CD14-positive monocyte (primary cell): Measurements from ENCODE around the gene PDF. TPM values are rescaled to one million over a fixed set of nuclear protein-coding genes. Genes with fewer than 3 reads are reported as not detected.

Experiments
- DNase-seq, 3 donors: peaks; one replicate each; pipeline ENCODE4 v3.0.0-alpha.2; 2011 to 2022
- H2AFZ ChIP-seq: 2 replicates; pipeline ENCODE4 v1.6.0; 2012; ENCODE audit warnings: mild to moderate bottlenecking, low read depth, low read length, inconsistent platforms; ENCODE audit not compliant: insufficient read depth, poor library complexity, severe bottlenecking
- H3K27ac ChIP-seq, 2 donors: 1 replicate in 1 of 2; 2 replicates in 1 of 2; pipeline ENCODE4 v1.5.1; 2012 to 2013; ENCODE audit warnings: low read length in 2 of 2, control low read depth in 1 of 2, inconsistent platforms in 1 of 2, low read depth in 1 of 2, mild to moderate bottlenecking in 1 of 2
- H3K27me3 ChIP-seq, 2 donors: one replicate each; pipeline versions ENCODE4 v1.6.0 to v1.6.1; 2011 to 2013; ENCODE audit warnings: low read length in 2 of 2; ENCODE audit not compliant: control insufficient read depth in 2 of 2, insufficient read depth in 2 of 2
- H3K36me3 ChIP-seq, 2 donors: replicated peaks in 1 of 2; 1 replicate in 1 of 2; 2 replicates in 1 of 2; pipeline versions ENCODE4 v1.5.1 to v1.6.1; 2012 to 2013; ENCODE audit warnings: low read length in 2 of 2, control low read depth in 1 of 2, inconsistent platforms in 1 of 2, mild to moderate bottlenecking in 1 of 2; ENCODE audit not compliant: insufficient read depth in 2 of 2, control insufficient read depth in 1 of 2
- H3K4me1 ChIP-seq, 2 donors: 1 replicate in 1 of 2; 2 replicates in 1 of 2; pipeline versions ENCODE4 v1.5.1 to v1.6.1; 2012 to 2013; ENCODE audit warnings: low read length in 2 of 2, control low read depth in 1 of 2, inconsistent platforms in 1 of 2, mild to moderate bottlenecking in 1 of 2, moderate library complexity in 1 of 2; ENCODE audit not compliant: insufficient read depth in 2 of 2, control insufficient read depth in 1 of 2
- H3K4me2 ChIP-seq: replicated peaks from 2 replicates; pipeline ENCODE3; 2012; ENCODE audit warnings: low read length, moderate library complexity, mild to moderate bottlenecking; ENCODE audit not compliant: poor library complexity, severe bottlenecking; ENCODE audit errors: extremely low read depth
- H3K4me3 ChIP-seq, 3 experiments: fragments of 200-600 bp in 1 of 3; sonication (generic) in 1 of 3; replicated peaks in 1 of 3; 1 replicate in 2 of 3; 2 replicates in 1 of 3; pipeline ENCODE4 v1.5.1; 2011 to 2013; ENCODE audit warnings: low read length in 3 of 3, mild to moderate bottlenecking in 3 of 3, control low read depth in 2 of 3, low read depth in 2 of 3, inconsistent platforms in 1 of 3, moderate library complexity in 1 of 3
- H3K79me2 ChIP-seq: 2 replicates; pipeline ENCODE4 v1.6.0; 2012; ENCODE audit warnings: mild to moderate bottlenecking, control low read depth, inconsistent platforms, low read length, moderate library complexity; ENCODE audit not compliant: insufficient read depth
- H3K9ac ChIP-seq: 2 replicates; pipeline ENCODE4 v1.6.0; 2017; ENCODE audit warnings: low read length, mild to moderate bottlenecking; ENCODE audit not compliant: insufficient read depth, poor library complexity, severe bottlenecking
- H3K9me3 ChIP-seq, 2 donors: replicated peaks in 1 of 2; 1 replicate in 1 of 2; 2 replicates in 1 of 2; pipeline versions ENCODE4 v1.5.1 to v1.6.1; 2012 to 2013; ENCODE audit warnings: low read length in 2 of 2, control low read depth in 1 of 2; ENCODE audit not compliant: control insufficient read depth in 1 of 2, insufficient read depth in 1 of 2
- H4K20me1 ChIP-seq: 2 replicates; pipeline ENCODE4 v1.6.0; 2012; ENCODE audit warnings: mild to moderate bottlenecking, low read length, control low read depth, moderate library complexity; ENCODE audit not compliant: insufficient read depth
- H3K27ac Mint-ChIP-seq, 7 donors: one replicate each; pipeline ENCODE4 v1.8.0; 2020; ENCODE audit warnings: mild to moderate bottlenecking in 7 of 7, mixed read lengths in 7 of 7, moderate library complexity in 6 of 7, inconsistent platforms in 2 of 7
- H3K27me3 Mint-ChIP-seq, 3 donors: one replicate each; pipeline ENCODE4 v1.8.0; 2021 to 2022; ENCODE audit warnings: low read depth in 3 of 3, mild to moderate bottlenecking in 3 of 3, mixed read lengths in 3 of 3, moderate library complexity in 3 of 3, inconsistent platforms in 1 of 3
- H3K36me3 Mint-ChIP-seq, 2 donors: one replicate each; pipeline ENCODE4 v1.8.0; 2020; ENCODE audit warnings: mixed read lengths in 2 of 2, inconsistent platforms in 1 of 2, mild to moderate bottlenecking in 1 of 2
- H3K4me1 Mint-ChIP-seq: one replicate; pipeline ENCODE4 v1.8.0; 2020; ENCODE audit warnings: mild to moderate bottlenecking, mixed read lengths
- H3K4me3 Mint-ChIP-seq, 2 donors: one replicate each; pipeline ENCODE4 v1.8.0; 2020; ENCODE audit warnings: mild to moderate bottlenecking in 2 of 2, mixed read lengths in 2 of 2, moderate library complexity in 1 of 2
- H3K9me3 Mint-ChIP-seq, 7 donors: one replicate each; pipeline ENCODE4 v1.8.0; 2020 to 2022; ENCODE audit warnings: mixed read lengths in 7 of 7, mild to moderate bottlenecking in 6 of 7, moderate library complexity in 6 of 7, inconsistent platforms in 2 of 7
- WGBS: methylation state at CpG from one replicate; pipeline ENCODE4 v1.1.5; 2013; ENCODE audit warnings: missing lambda C conversion rate; ENCODE audit not compliant: insufficient coverage; 5-methylcytosine and 5-hydroxymethylcytosine counted together
- intact Hi-C, 2 donors: fragments of 100-400 bp; cut with micrococcal nuclease; formaldehyde crosslinking; loops; one replicate each; pipeline versions ENCODE4 v1.15.0 to v1.15.1; 2023
- polyA plus RNA-seq, 3 donors: library from polyadenylated mRNA; depleted of rRNA in 1 of 3; unstranded in 2 of 3; stranded (reverse) in 1 of 3; fragments of 300-500 nt in 2 of 3; fragments of >200 nt in 1 of 3; fragmentation: Illumina TruSeq in 2 of 3; gene quantifications; 1 replicate in 2 of 3; 2 replicates in 1 of 3; pipeline ENCODE4 v1.2.3, GENCODE V29; 2012 to 2021
- TF ChIP-seq, protein P1 (sequence below): fragments of 200-600 bp; IDR thresholded peaks from one replicate; pipeline ENCODE4 v1.8.0; 2022; ENCODE audit warnings: antibody characterized with exemption, mild to moderate bottlenecking

Gene PDF
- polyA plus RNA-seq, 3 donors, result 2.3 to 7.2 (median 4.2) TPM

DNA sequence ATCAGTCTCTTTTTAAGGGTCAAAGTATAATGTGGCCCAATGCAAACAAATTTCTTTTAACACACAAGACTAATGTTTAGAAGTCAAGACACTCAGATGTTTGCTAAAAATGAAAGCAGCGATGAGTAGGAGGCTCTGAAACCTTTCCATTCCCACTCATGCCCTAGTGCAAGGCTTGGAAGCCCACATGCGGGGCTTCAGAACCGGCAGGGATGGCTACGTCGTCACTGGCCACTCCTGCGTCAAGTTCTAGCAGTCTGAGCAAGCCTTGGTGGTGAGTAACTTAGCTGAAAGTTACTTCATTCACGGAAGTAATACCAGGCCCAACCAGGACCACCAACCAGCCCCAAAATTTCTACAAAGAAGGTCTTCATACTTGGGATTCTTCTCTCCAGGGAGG is 36.0 kb upstream of the PDF start:
- H3K27me3 ChIP-seq, result no peaks in the 10 kb centered on the region
- peaks cover 20% of the 10 kb centered on the region for H4K20me1 ChIP-seq
- Mint-ChIP-seq H3K36me3 (peaks cover 75 to 88% of the 10 kb centered on the region in 2 donors), H3K9me3 (peaks cover 0 to 2% (median 0%) of the 10 kb centered on the region in 7 donors), H3K4me1 (no peaks in the 10 kb centered on the region), H3K27ac (no peak overlapping the region), H3K4me3 (no peak overlapping the region), H3K27me3 (peaks cover 0 to 1% (median 0%) of the 10 kb centered on the region in 3 donors)
- H3K9ac ChIP-seq, result no peak overlapping the region
- 100% methylated on average over 1 of the region's 7 CpGs for WGBS
- no peak for DNase-seq
- peaks cover 75 to 97% of the 10 kb centered on the region in 2 donors for H3K36me3 ChIP-seq
- H3K4me2 ChIP-seq, result no peak overlapping the region
- no peak overlapping the region for H2AFZ ChIP-seq
- H3K4me1 ChIP-seq, result no peaks in the 10 kb centered on the region
- H3K27ac ChIP-seq, result no peak overlapping the region
- H3K4me3 ChIP-seq, result no peak overlapping the region
- TF ChIP-seq, protein P1, sequence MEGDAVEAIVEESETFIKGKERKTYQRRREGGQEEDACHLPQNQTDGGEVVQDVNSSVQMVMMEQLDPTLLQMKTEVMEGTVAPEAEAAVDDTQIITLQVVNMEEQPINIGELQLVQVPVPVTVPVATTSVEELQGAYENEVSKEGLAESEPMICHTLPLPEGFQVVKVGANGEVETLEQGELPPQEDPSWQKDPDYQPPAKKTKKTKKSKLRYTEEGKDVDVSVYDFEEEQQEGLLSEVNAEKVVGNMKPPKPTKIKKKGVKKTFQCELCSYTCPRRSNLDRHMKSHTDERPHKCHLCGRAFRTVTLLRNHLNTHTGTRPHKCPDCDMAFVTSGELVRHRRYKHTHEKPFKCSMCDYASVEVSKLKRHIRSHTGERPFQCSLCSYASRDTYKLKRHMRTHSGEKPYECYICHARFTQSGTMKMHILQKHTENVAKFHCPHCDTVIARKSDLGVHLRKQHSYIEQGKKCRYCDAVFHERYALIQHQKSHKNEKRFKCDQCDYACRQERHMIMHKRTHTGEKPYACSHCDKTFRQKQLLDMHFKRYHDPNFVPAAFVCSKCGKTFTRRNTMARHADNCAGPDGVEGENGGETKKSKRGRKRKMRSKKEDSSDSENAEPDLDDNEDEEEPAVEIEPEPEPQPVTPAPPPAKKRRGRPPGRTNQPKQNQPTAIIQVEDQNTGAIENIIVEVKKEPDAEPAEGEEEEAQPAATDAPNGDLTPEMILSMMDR, result no peak
- H3K79me2 ChIP-seq, result no peaks in the 10 kb centered on the region
- no peaks in the 10 kb centered on the region for H3K9me3 ChIP-seq
- intact Hi-C loops, result no loop called here

- no peaks in the 10 kb centered on the region for H3K79me2 ChIP-seq
- H3K4me3 ChIP-seq, result no peak overlapping the region
- no peaks in the 10 kb centered on the region for H3K4me1 ChIP-seq
- Mint-ChIP-seq H3K4me3 (no peak overlapping the region), H3K4me1 (no peaks in the 10 kb centered on the region), H3K36me3 (peaks cover 78 to 88% of the 10 kb centered on the region in 2 donors), H3K9me3 (peaks cover 0 to 2% (median 0%) of the 10 kb centered on the region in 7 donors), H3K27me3 (peaks cover 0 to 1% (median 0%) of the 10 kb centered on the region in 3 donors), H3K27ac (peak overlapping the region in 1 of 7 donors; percentile 78)
- peaks cover 18% of the 10 kb centered on the region for H4K20me1 ChIP-seq
- no peak overlapping the region for H3K4me2 ChIP-seq
- intact Hi-C loops, result no loop called here
- H3K36me3 ChIP-seq, result peaks cover 72 to 97% of the 10 kb centered on the region in 2 donors
- no peaks in the 10 kb centered on the region for H3K27me3 ChIP-seq
- no peak overlapping the region for H3K9ac ChIP-seq
- no peaks in the 10 kb centered on the region for H3K9me3 ChIP-seq
- no peak overlapping the region for H2AFZ ChIP-seq
- TF ChIP-seq, protein P1, result no peak
- WGBS, result 100% methylated on average over 2 of the region's 2 CpGs
- H3K27ac ChIP-seq, result no peak overlapping the region
- DNase-seq, result no peak
Measured at GRCh38 chr16:69365901-69366300, 35.5 kb upstream of the PDF start.
